Panc1 (cell line): ENCODE results near the gene DZANK1.

Experiments used
- CTCF ChIP-seq: fragments of 450-650 bp; IDR thresholded peaks from 2 replicates; pipeline ENCODE4 v1.5.1; 2017; ENCODE audit warnings: mild to moderate bottlenecking
- POLR2AphosphoS5 ChIP-seq: IDR thresholded peaks from 2 replicates; pipeline ENCODE4 v1.6.1; 2012; ENCODE audit warnings: mild to moderate bottlenecking, low read depth, low read length, moderate library complexity
- REST ChIP-seq, 2 experiments: IDR thresholded peaks; 2 replicates each; pipeline ENCODE4 v1.6.1; 2011 to 2012; ENCODE audit warnings: low read depth in 2 of 2, control low read depth in 1 of 2, low read length in 1 of 2, mild to moderate bottlenecking in 1 of 2, moderate library complexity in 1 of 2; ENCODE audit not compliant: insufficient read depth in 1 of 2
- SIN3A ChIP-seq: IDR thresholded peaks from 2 replicates; pipeline ENCODE4 v1.6.1; 2012; ENCODE audit warnings: low read depth, mild to moderate bottlenecking, low read length, moderate library complexity, borderline replicate concordance; ENCODE audit not compliant: insufficient read depth
- TCF7L2 ChIP-seq: IDR thresholded peaks from 2 replicates; pipeline ENCODE4 v1.6.1; 2011; ENCODE audit warnings: mild to moderate bottlenecking, low read depth, low read length, inconsistent platforms

- no peak for TF ChIP-seq CTCF
- TF ChIP-seq POLR2AphosphoS5 = no peak
- TF ChIP-seq TCF7L2 = no peak
- TF ChIP-seq SIN3A = no peak
- no peak for TF ChIP-seq REST (IDR thresholded peaks at IDR 0.05; ENCODE audit: insufficient read depth in 1 of 2, low read depth in 2 of 2, low read length in 1 of 2)
Measured at GRCh38 chr20:18497603-18498002, 30.8 kb upstream of the DZANK1 start.
